IMR-90 (cell line): Measurements from ENCODE around the gene C17orf78. TPM values are rescaled to one million over a fixed set of nuclear protein-coding genes. Genes with fewer than 3 reads are reported as not detected.
"Not testable (repeated sequence)": the region's sequence is repeated elsewhere in the genome, so short reads cannot be mapped to it uniquely, and the experiment has no call there.

Experiments used
- ATAC-seq: fragments of 200-7000 bp; cut with Tn5 transposase; 2 replicates; pipeline ENCODE4 v1.9.1; 2020; ENCODE audit warnings: low read depth, mild to moderate bottlenecking, moderate library complexity
- BruUV-seq: library from RNA; stranded (reverse); fragments of 400-500 nt; replicated peaks from 2 replicates; lab custom pipeline; 2021; lab: Mats Ljungman, UMichigan
- CTCF ChIA-PET: fragments of 300-600 bp; formaldehyde crosslinking; extraction: SDS; loops from one replicate; lab custom pipeline; 2021; ENCODE audit warnings: antibody characterized with exemption; lab: Yijun Ruan, JAX
- POLR2A ChIA-PET: fragments of 300-600 bp; sonication (Branson Sonifier 250); formaldehyde crosslinking; loops from one replicate; lab custom pipeline; 2022; ENCODE audit warnings: antibody characterized with exemption; ENCODE audit not compliant: unreplicated experiment; lab: Charles Lee
- DNase-seq: peaks from one replicate; pipeline ENCODE4 v3.0.0; 2013
- H2AFZ ChIP-seq: replicated peaks from 2 replicates; pipeline ENCODE3; 2013; ENCODE audit warnings: low read length, mild to moderate bottlenecking; ENCODE audit not compliant: poor library complexity
- H2AK5ac ChIP-seq: 2 replicates; pipeline ENCODE4 v1.6.1; 2013; ENCODE audit warnings: low read depth, low read length, inconsistent platforms
- H2AK9ac ChIP-seq: replicated peaks from 2 replicates; pipeline ENCODE3; 2013; ENCODE audit warnings: mild to moderate bottlenecking, low read depth, low read length, moderate library complexity; ENCODE audit not compliant: poor library complexity
- H2BK120ac ChIP-seq: 2 replicates; pipeline ENCODE4 v1.6.1; 2013; ENCODE audit warnings: low read depth, low read length, inconsistent platforms
- H2BK15ac ChIP-seq: 3 replicates; pipeline ENCODE4 v1.6.1; 2013; ENCODE audit warnings: low read depth, low read length, inconsistent platforms
- H2BK20ac ChIP-seq: 2 replicates; pipeline ENCODE4 v1.6.1; 2013; ENCODE audit warnings: low read depth, mild to moderate bottlenecking, inconsistent platforms, low read length, moderate library complexity
- H2BK5ac ChIP-seq: 2 replicates; pipeline ENCODE4 v1.6.1; 2013; ENCODE audit warnings: mild to moderate bottlenecking, low read depth, low read length, inconsistent platforms; ENCODE audit not compliant: poor library complexity, severe bottlenecking
- H3K14ac ChIP-seq: replicated peaks from 2 replicates; pipeline ENCODE4 v1.6.1; 2013; ENCODE audit warnings: low read depth, low read length, inconsistent platforms
- H3K18ac ChIP-seq: 2 replicates; pipeline ENCODE4 v1.6.1; 2013; ENCODE audit warnings: low read depth, low read length, control low read depth
- H3K23ac ChIP-seq: 2 replicates; pipeline ENCODE4 v1.6.1; 2013; ENCODE audit warnings: low read depth, low read length, inconsistent platforms
- H3K27ac ChIP-seq: 2 replicates; pipeline ENCODE4 v1.5.1; 2013; ENCODE audit warnings: mild to moderate bottlenecking, control low read depth, low read length; ENCODE audit not compliant: insufficient read depth
- H3K27me3 ChIP-seq: 2 replicates; pipeline ENCODE4 v1.6.1; 2013; ENCODE audit warnings: low read length; ENCODE audit not compliant: control insufficient read depth, insufficient read depth
- H3K36me3 ChIP-seq: 2 replicates; pipeline ENCODE4 v1.6.1; 2013; ENCODE audit warnings: low read length, mixed read lengths; ENCODE audit not compliant: control insufficient read depth, insufficient read depth
- H3K4ac ChIP-seq: 2 replicates; pipeline ENCODE4 v1.6.1; 2013; ENCODE audit warnings: low read depth, low read length, inconsistent platforms
- H3K4me1 ChIP-seq: 2 replicates; pipeline ENCODE4 v1.6.1; 2013; ENCODE audit warnings: low read length, mixed read lengths; ENCODE audit not compliant: control insufficient read depth, insufficient read depth
- H3K4me2 ChIP-seq: 2 replicates; pipeline ENCODE4 v1.6.1; 2013; ENCODE audit warnings: low read depth, mild to moderate bottlenecking, control low read depth, low read length, moderate library complexity
- H3K4me3 ChIP-seq: 2 replicates; pipeline ENCODE4 v1.5.1; 2013; ENCODE audit warnings: low read depth, mild to moderate bottlenecking, control low read depth, low read length, moderate library complexity; ENCODE audit not compliant: insufficient read depth
- H3K56ac ChIP-seq: 2 replicates; pipeline ENCODE4 v1.6.1; 2013; ENCODE audit warnings: low read length, inconsistent platforms; ENCODE audit not compliant: insufficient read depth; ENCODE audit errors: extremely low read depth
- H3K79me1 ChIP-seq, 2 experiments: 2 replicates each; pipeline ENCODE4 v1.6.1; 2013; ENCODE audit warnings: low read length in 2 of 2, inconsistent platforms in 1 of 2, low read depth in 1 of 2
- H3K9ac ChIP-seq: 2 replicates; pipeline ENCODE4 v1.6.1; 2013; ENCODE audit warnings: low read depth, low read length, control low read depth
- H3K9me1 ChIP-seq: 2 replicates; pipeline ENCODE4 v1.6.1; 2013; ENCODE audit warnings: low read length, inconsistent platforms; ENCODE audit not compliant: insufficient read depth
- H3K9me3 ChIP-seq: 2 replicates; pipeline ENCODE4 v1.6.1; 2013; ENCODE audit warnings: low read length; ENCODE audit not compliant: control insufficient read depth, insufficient read depth
- H4K20me1 ChIP-seq: 2 replicates; pipeline ENCODE4 v1.6.1; 2013; ENCODE audit warnings: low read length, inconsistent platforms; ENCODE audit not compliant: insufficient read depth
- H4K5ac ChIP-seq: 2 replicates; pipeline ENCODE4 v1.6.1; 2013; ENCODE audit warnings: mild to moderate bottlenecking, low read depth, low read length, control low read depth
- H4K8ac ChIP-seq, 2 experiments: 2 replicates each; pipeline ENCODE4 v1.6.1; 2013; ENCODE audit warnings: low read depth in 2 of 2, low read length in 2 of 2, control low read depth in 1 of 2, inconsistent platforms in 1 of 2
- H4K91ac ChIP-seq: 2 replicates; pipeline ENCODE4 v1.6.1; 2013; ENCODE audit warnings: low read depth, low read length, inconsistent platforms; ENCODE audit not compliant: insufficient read depth
- WGBS, 2 experiments: methylation state at CpG; one replicate each; pipeline versions ENCODE4 v1.1.5 to v1.1.7; 2013; ENCODE audit warnings: missing lambda C conversion rate in 2 of 2; ENCODE audit not compliant: insufficient read length in 1 of 2; ENCODE audit errors: extremely low coverage in 2 of 2; 5-methylcytosine and 5-hydroxymethylcytosine counted together
- dilution Hi-C: fragments of 300-500 bp; cut with HindIII; formaldehyde crosslinking; loops from one replicate; pipeline ENCODE4 v1.14.3; 2018; ENCODE audit warnings: low sequenced_read_pairs; ENCODE audit not compliant: unreplicated experiment
- in situ Hi-C: fragments of 300-500 bp; cut with MboI; formaldehyde crosslinking; loops from 3 replicates; pipeline ENCODE4 v1.14.3; 2019; ENCODE audit warnings: low sequenced_read_pairs, inconsistent platforms, mixed read lengths
- intact Hi-C: fragments of 100-400 bp; cut with micrococcal nuclease; formaldehyde crosslinking; loops from 2 replicates; pipeline ENCODE4 v1.10.0; 2022
- polyA plus RNA-seq, 3 experiments: library from polyadenylated mRNA; depleted of rRNA; stranded (reverse); fragments of >200 nt; gene quantifications; 2 replicates each; pipeline ENCODE4 v1.2.3, GENCODE V29; 2012; ENCODE audit warnings: low replicate concordance in 1 of 3
- total RNA-seq: library from RNA; depleted of rRNA; stranded (reverse); fragments of >200 nt; gene quantifications from 2 replicates; pipeline ENCODE4 v1.2.3, GENCODE V29; 2012

The C17orf78 gene
- total and polyA plus RNA-seq, 2 of the 4 experiments (the other 2 are of a cell fraction), result not detected

- H3K14ac ChIP-seq, ATAC-seq, H3K4me3 ChIP-seq, H3K9me3 ChIP-seq, H3K36me3 ChIP-seq, H3K23ac ChIP-seq, DNase-seq, H4K91ac ChIP-seq, H3K9ac ChIP-seq, intact Hi-C loops, H3K9me1 ChIP-seq, BruUV-seq, H2BK5ac ChIP-seq, dilution Hi-C loops, H2BK20ac ChIP-seq, H2BK15ac ChIP-seq, H2AK9ac ChIP-seq, H3K27ac ChIP-seq, H4K5ac ChIP-seq, H3K27me3 ChIP-seq, H3K56ac ChIP-seq, H2AFZ ChIP-seq, H2BK120ac ChIP-seq, in situ Hi-C loops, H3K4me1 ChIP-seq, H3K18ac ChIP-seq, H4K20me1 ChIP-seq, H3K4me2 ChIP-seq: not testable (repeated sequence)
- WGBS, 2 experiments, result 100% methylated on average over 3 of the region's 13 CpGs; no CpG with 5 or more reads in 1 of the 2 experiments
- peaks cover 40 to 65% of the 10 kb centered on the region in 2 experiments for H3K79me1 ChIP-seq
- CTCF ChIA-PET, result interaction anchor here (0.8 kb wide), 1 partner anchor 35 kb away, joined by 3 read pairs; no protein-coding TSS in a partner anchor
- POLR2A ChIA-PET, result interaction anchor here (0.5 kb wide), 1 partner anchor 17 kb away, joined by 6 read pairs; no protein-coding TSS in a partner anchor
- H3K4ac ChIP-seq, result peak overlapping the region; percentile 61; the same call in 1 of the 2 replicates
- H2AK5ac ChIP-seq, result 0 out of 2 replicates have a peak overlapping the region, but pooled peaks have one; percentile 13
- 0 out of 4 replicates have a peak overlapping the region, but pooled peaks of 1 of the 2 experiments have one; percentile 9 for H4K8ac ChIP-seq
Measured at GRCh38 chr17:37408145-37408479, 32.3 kb downstream of the C17orf78 start.
